Gastrocnemius medialis (tissue), 4 donors: ENCODE data around the gene KLHDC8B. TPM values are rescaled to one million over a fixed set of nuclear protein-coding genes. Genes with fewer than 3 reads are reported as not detected.

Source experiments
- ATAC-seq, 2 donors: fragments of 150-250 bp; one replicate each; pipeline ENCODE4 v1.9.1; 2016
- DNase-seq, 2 donors: peaks; one replicate each; pipeline ENCODE4 v3.0.0-alpha.2; 2019
- H3K27ac ChIP-seq, 4 donors: fragments of 200-600 bp; sonication (generic); 1 replicate in 1 of 4; 2 replicates in 3 of 4; pipeline ENCODE4 v1.5.1; 2016 to 2018; ENCODE audit warnings: mild to moderate bottlenecking in 2 of 4, moderate library complexity in 1 of 4
- H3K27me3 ChIP-seq, 3 donors: fragments of 200-600 bp; sonication (generic) in 2 of 3; 1 replicate in 1 of 3; 2 replicates in 2 of 3; pipeline versions ENCODE4 v1.5.1 to v1.6.0; 2016 to 2019; ENCODE audit warnings: mild to moderate bottlenecking in 1 of 3, moderate library complexity in 1 of 3
- H3K36me3 ChIP-seq, 2 donors: fragments of 200-600 bp; sonication (generic) in 1 of 2; one replicate each; pipeline ENCODE4 v1.5.1; 2017 to 2018
- H3K4me1 ChIP-seq, 2 donors: fragments of 200-600 bp; sonication (generic) in 1 of 2; one replicate each; pipeline ENCODE4 v1.5.1; 2016 to 2017; ENCODE audit warnings: mild to moderate bottlenecking in 2 of 2
- H3K4me3 ChIP-seq, 4 donors: fragments of 200-600 bp; sonication (generic) in 3 of 4; 1 replicate in 1 of 4; 2 replicates in 3 of 4; pipeline ENCODE4 v1.5.1; 2016 to 2019; ENCODE audit warnings: mild to moderate bottlenecking in 2 of 4
- H3K9me3 ChIP-seq, 3 donors: fragments of 200-600 bp; sonication (generic) in 2 of 3; 1 replicate in 1 of 3; 2 replicates in 2 of 3; pipeline ENCODE4 v1.5.1; 2016 to 2019
- CTCF ChIP-seq, 5 experiments: fragments of 450-650 bp in 3 of 5; fragments of 200-600 bp in 2 of 5; sonication (generic) in 2 of 5; IDR thresholded peaks in 4 of 5; conservative IDR thresholded peaks in 1 of 5; 1 replicate in 4 of 5; 2 replicates in 1 of 5; pipeline ENCODE4 v1.5.1; 2016 to 2019; ENCODE audit warnings: antibody characterized with exemption in 5 of 5, mild to moderate bottlenecking in 3 of 5, moderate library complexity in 3 of 5
- POLR2A ChIP-seq, 2 donors: fragments of 450-650 bp; IDR thresholded peaks; one replicate each; pipeline ENCODE4 v1.6.1; 2017; ENCODE audit warnings: antibody characterized with exemption in 2 of 2, mild to moderate bottlenecking in 2 of 2, moderate library complexity in 2 of 2
- in situ Hi-C, 4 donors: fragments of 200-750 bp; cut with MboI; loops; one replicate each; pipeline versions ENCODE4 v1.15.0 to v1.8.0; 2017; ENCODE audit warnings: low sequenced_read_pairs in 4 of 4
- intact Hi-C: fragments of 100-400 bp; cut with DNase I; formaldehyde crosslinking; loops from one replicate; pipeline ENCODE4 v1.15.1; 2023; ENCODE audit warnings: low total_unique reads
- total RNA-seq, 4 donors: library from RNA; depleted of rRNA; stranded (reverse); fragments of >200 nt; gene quantifications; one replicate each; pipeline versions ENCODE4 v1.1.0 to v1.2.3, GENCODE V29; 2016

Gene KLHDC8B
- total RNA-seq, 4 donors from 2014 or later: 15.8 to 35.8 (median 26.0) TPM

- peaks cover 0 to 22% of the 10 kb centered on the region in 2 donors for H3K36me3 ChIP-seq
- intact Hi-C loops: loop anchor here (2.0 to 5.0 kb wide), 2 partner anchors 39 to 110 kb away; partner anchors contain the start of genes KLHDC8B and NDUFAF3
- H3K9me3 ChIP-seq: no peaks in the 10 kb centered on the region
- ATAC-seq (no peak), DNase-seq (no peak)
- peaks cover 19 to 42% of the 10 kb centered on the region in 2 donors for H3K4me1 ChIP-seq
- H3K27me3 ChIP-seq: no peaks in the 10 kb centered on the region
- peak overlapping the region; percentile 90 to 96 (median 94) for H3K27ac ChIP-seq
- TF ChIP-seq CTCF (IDR thresholded peaks at IDR 0.05 in 4 of 5, conservative IDR thresholded peaks at IDR 0.05 in 1 of 5) (no peak), POLR2A (IDR thresholded peaks at IDR 0.05) (no peak)
- peak overlapping the region; percentile 79 to 100 (median 90) for H3K4me3 ChIP-seq
- in situ Hi-C loops: no loop called here
Measured at GRCh38 chr3:49132073-49132436, 39.3 kb upstream of the KLHDC8B start.

GRCh38 chr3:49132437-49133225 lies 38.8 kb upstream of the KLHDC8B start, which contains the start of gene LAMB2:
LAMB2 (minus strand) TSS chr3:49133050; CDS start chr3:49132867, 183 bp downstream.
- TF ChIP-seq POLR2A (IDR thresholded peaks at IDR 0.05): peak; percentile 52 to 55
- TF ChIP-seq CTCF (IDR thresholded peaks at IDR 0.05 in 4 of 5, conservative IDR thresholded peaks at IDR 0.05 in 1 of 5): peak in 1 of 5 experiments; percentile 9
- DNase-seq (peak; percentile 59 to 76), ATAC-seq (peak; percentile 86 to 93)
- no peaks in the 10 kb centered on the region for H3K27me3 ChIP-seq
- no peaks in the 10 kb centered on the region for H3K9me3 ChIP-seq
- intact Hi-C loops (loop anchor here (1.0 to 5.0 kb wide), 4 partner anchors 12 to 110 kb away; partner anchors contain the start of genes KLHDC8B, NDUFAF3, QRICH1 and USP19), in situ Hi-C loops (no loop called here)
- peaks cover 0 to 21% of the 10 kb centered on the region in 2 donors for H3K36me3 ChIP-seq
- H3K4me3 ChIP-seq: peak within 1 kb of the TSS; percentile 79 to 100 (median 90)
- H3K4me1 ChIP-seq: peaks cover 19 to 42% of the 10 kb centered on the region in 2 donors
- H3K27ac ChIP-seq: peak within 1 kb of the TSS; percentile 90 to 96 (median 94)

- ATAC-seq: peak; percentile 85 to 87
- Histone ChIP-seq H3K27ac (peak overlapping the region; percentile 90 to 96 (median 94)), H3K9me3 (no peaks in the 10 kb centered on the region), H3K27me3 (no peaks in the 10 kb centered on the region), H3K4me3 (peak overlapping the region; percentile 79 to 100 (median 90)), H3K36me3 (peaks cover 0 to 16% of the 10 kb centered on the region in 2 donors), H3K4me1 (peaks cover 19 to 42% of the 10 kb centered on the region in 2 donors)
- intact Hi-C loops (loop anchor here (1.0 to 5.0 kb wide), 4 partner anchors 13 to 111 kb away; partner anchors contain the start of genes KLHDC8B, NDUFAF3, QRICH1 and USP19), in situ Hi-C loops (no loop called here)
- DNase-seq: peak; percentile 76 to 83
- TF ChIP-seq CTCF (IDR thresholded peaks at IDR 0.05 in 4 of 5, conservative IDR thresholded peaks at IDR 0.05 in 1 of 5) (peak in 1 of 5 experiments; percentile 20), POLR2A (IDR thresholded peaks at IDR 0.05) (no peak)
Measured at GRCh38 chr3:49133226-49133951, 38.0 kb upstream of the KLHDC8B start.

- Histone ChIP-seq H3K36me3 (peaks cover 0 to 3% of the 10 kb centered on the region in 2 donors), H3K4me3 (no peak overlapping the region), H3K4me1 (peaks cover 19 to 42% of the 10 kb centered on the region in 2 donors), H3K27ac (peak overlapping the region; percentile 90 to 96 (median 94)), H3K27me3 (no peaks in the 10 kb centered on the region), H3K9me3 (no peaks in the 10 kb centered on the region)
- no peak for ATAC-seq
- DNase-seq: no peak
- no peak for TF ChIP-seq POLR2A (IDR thresholded peaks at IDR 0.05)
- no peak for TF ChIP-seq CTCF (IDR thresholded peaks at IDR 0.05 in 4 of 5, conservative IDR thresholded peaks at IDR 0.05 in 1 of 5)
- in situ Hi-C loops: no loop called here
- intact Hi-C loops: loop anchor here (5.0 kb wide), 1 partner anchor 112 kb away; the partner anchor contains the start of gene NDUFAF3
Measured at GRCh38 chr3:49134471-49135265, 36.7 kb upstream of the KLHDC8B start.
